Measurements from ENCODE around the gene KCNK6. TPM values are rescaled to one million over a fixed set of nuclear protein-coding genes. Genes with fewer than 3 reads are reported as not detected.

KCNK6 gene
- total RNA-seq, 1 donor from 2014 or later, result 2.7 TPM

- no peaks in the 10 kb centered on the region for H3K9me3 Mint-ChIP-seq (ENCODE audit: unreplicated experiment)
- no peak for DNase-seq
- no peak overlapping the region for H3K27ac Mint-ChIP-seq (ENCODE audit: unreplicated experiment)
- H3K36me3 Mint-ChIP-seq (ENCODE audit: unreplicated experiment), result no peaks in the 10 kb centered on the region
- H3K27me3 Mint-ChIP-seq (ENCODE audit: unreplicated experiment), result peaks cover 2% of the 10 kb centered on the region
- H3K4me1 Mint-ChIP-seq (ENCODE audit: low read depth, unreplicated experiment), result peaks cover 21% of the 10 kb centered on the region
- TF ChIP-seq, protein P1, sequence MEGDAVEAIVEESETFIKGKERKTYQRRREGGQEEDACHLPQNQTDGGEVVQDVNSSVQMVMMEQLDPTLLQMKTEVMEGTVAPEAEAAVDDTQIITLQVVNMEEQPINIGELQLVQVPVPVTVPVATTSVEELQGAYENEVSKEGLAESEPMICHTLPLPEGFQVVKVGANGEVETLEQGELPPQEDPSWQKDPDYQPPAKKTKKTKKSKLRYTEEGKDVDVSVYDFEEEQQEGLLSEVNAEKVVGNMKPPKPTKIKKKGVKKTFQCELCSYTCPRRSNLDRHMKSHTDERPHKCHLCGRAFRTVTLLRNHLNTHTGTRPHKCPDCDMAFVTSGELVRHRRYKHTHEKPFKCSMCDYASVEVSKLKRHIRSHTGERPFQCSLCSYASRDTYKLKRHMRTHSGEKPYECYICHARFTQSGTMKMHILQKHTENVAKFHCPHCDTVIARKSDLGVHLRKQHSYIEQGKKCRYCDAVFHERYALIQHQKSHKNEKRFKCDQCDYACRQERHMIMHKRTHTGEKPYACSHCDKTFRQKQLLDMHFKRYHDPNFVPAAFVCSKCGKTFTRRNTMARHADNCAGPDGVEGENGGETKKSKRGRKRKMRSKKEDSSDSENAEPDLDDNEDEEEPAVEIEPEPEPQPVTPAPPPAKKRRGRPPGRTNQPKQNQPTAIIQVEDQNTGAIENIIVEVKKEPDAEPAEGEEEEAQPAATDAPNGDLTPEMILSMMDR (IDR thresholded peaks at IDR 0.05; ENCODE audit: partially characterized antibody, unreplicated experiment), result no peak
- H3K4me3 Mint-ChIP-seq (ENCODE audit: unreplicated experiment), result no peak overlapping the region
Observed at GRCh38 chr19:38287604-38288003, 32.0 kb upstream of the KCNK6 start.

DNA sequence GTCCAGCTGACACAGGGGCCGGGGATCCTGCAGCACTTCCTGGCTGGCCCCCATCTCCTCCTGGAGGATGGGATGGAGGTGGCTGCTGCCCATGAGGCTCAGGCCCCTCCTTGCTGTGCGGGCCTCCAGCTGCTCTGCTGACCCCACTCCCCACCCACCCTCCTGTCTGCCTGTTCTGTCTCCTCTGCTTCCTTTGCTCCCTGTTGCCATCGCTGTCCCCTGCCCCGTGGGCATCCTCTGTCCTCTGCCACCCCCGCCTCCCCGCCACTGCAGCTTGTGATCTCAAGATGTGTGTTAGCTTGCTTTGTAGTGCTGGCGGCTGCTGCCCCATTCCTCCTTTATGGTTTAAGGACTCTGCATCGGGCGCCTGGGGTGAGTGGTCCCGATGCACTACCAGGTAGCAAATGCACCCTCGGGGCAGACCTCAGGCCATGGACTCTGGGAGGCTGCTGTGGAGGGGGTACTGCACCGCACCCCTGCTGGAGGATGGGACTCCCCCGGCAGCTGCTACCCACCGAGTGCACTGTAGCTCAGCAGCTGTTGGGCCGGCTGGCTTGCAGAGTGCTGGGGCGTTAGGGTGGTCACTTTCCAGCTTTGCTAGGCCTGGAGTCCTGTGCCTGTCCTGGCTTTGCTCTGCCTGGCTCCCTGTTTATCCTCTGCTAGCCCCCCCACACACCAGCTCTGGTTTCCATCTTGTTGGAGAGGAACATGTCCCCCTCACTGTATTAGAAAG lies 31.4 kb upstream of the KCNK6 start:
- no peak overlapping the region for H3K27ac Mint-ChIP-seq (ENCODE audit: unreplicated experiment)
- no peak for DNase-seq
- peaks cover 27% of the 10 kb centered on the region for H3K4me1 Mint-ChIP-seq (ENCODE audit: low read depth, unreplicated experiment)
- TF ChIP-seq, protein P1 (IDR thresholded peaks at IDR 0.05; ENCODE audit: partially characterized antibody, unreplicated experiment), result no peak
- peaks cover 2% of the 10 kb centered on the region for H3K9me3 Mint-ChIP-seq (ENCODE audit: unreplicated experiment)
- peaks cover 2% of the 10 kb centered on the region for H3K27me3 Mint-ChIP-seq (ENCODE audit: unreplicated experiment)
- H3K36me3 Mint-ChIP-seq (ENCODE audit: unreplicated experiment), result no peaks in the 10 kb centered on the region
- H3K4me3 Mint-ChIP-seq (ENCODE audit: unreplicated experiment), result no peak overlapping the region

GRCh38 chr19:38289955-38290354 lies 29.7 kb upstream of the KCNK6 start:
- Mint-ChIP-seq H3K27ac (ENCODE audit: unreplicated experiment) (no peak overlapping the region), H3K36me3 (ENCODE audit: unreplicated experiment) (no peaks in the 10 kb centered on the region), H3K4me1 (ENCODE audit: low read depth, unreplicated experiment) (peaks cover 27% of the 10 kb centered on the region), H3K27me3 (ENCODE audit: unreplicated experiment) (peaks cover 2% of the 10 kb centered on the region), H3K4me3 (ENCODE audit: unreplicated experiment) (no peak overlapping the region), H3K9me3 (ENCODE audit: unreplicated experiment) (peaks cover 2% of the 10 kb centered on the region)
- DNase-seq, result no peak
- TF ChIP-seq, protein P1 (IDR thresholded peaks at IDR 0.05; ENCODE audit: partially characterized antibody, unreplicated experiment), result no peak

GRCh38 chr19:38290631-38291147 lies 29.0 kb upstream of the KCNK6 start:
- peaks cover 25% of the 10 kb centered on the region for H3K4me1 Mint-ChIP-seq (ENCODE audit: low read depth, unreplicated experiment)
- peaks cover 2% of the 10 kb centered on the region for H3K27me3 Mint-ChIP-seq (ENCODE audit: unreplicated experiment)
- no peak for DNase-seq
- no peaks in the 10 kb centered on the region for H3K36me3 Mint-ChIP-seq (ENCODE audit: unreplicated experiment)
- no peak overlapping the region for H3K4me3 Mint-ChIP-seq (ENCODE audit: unreplicated experiment)
- no peak overlapping the region for H3K27ac Mint-ChIP-seq (ENCODE audit: unreplicated experiment)
- H3K9me3 Mint-ChIP-seq (ENCODE audit: unreplicated experiment), result peaks cover 2% of the 10 kb centered on the region
- TF ChIP-seq, protein P1 (IDR thresholded peaks at IDR 0.05; ENCODE audit: partially characterized antibody, unreplicated experiment), result no peak

GRCh38 chr19:38291855-38292254 lies 27.8 kb upstream of the KCNK6 start:
- TF ChIP-seq, protein P1 (IDR thresholded peaks at IDR 0.05; ENCODE audit: partially characterized antibody, unreplicated experiment), result no peak

More at GRCh38 chr19:38291855-38292254, 27.8 kb upstream of the KCNK6 start:
- Mint-ChIP-seq H3K27ac (ENCODE audit: unreplicated experiment) (peak overlapping the region; percentile 24), H3K4me3 (ENCODE audit: unreplicated experiment) (peak overlapping the region; percentile 13), H3K36me3 (ENCODE audit: unreplicated experiment) (no peaks in the 10 kb centered on the region), H3K9me3 (ENCODE audit: unreplicated experiment) (peaks cover 2% of the 10 kb centered on the region), H3K27me3 (ENCODE audit: unreplicated experiment) (peaks cover 2% of the 10 kb centered on the region), H3K4me1 (ENCODE audit: low read depth, unreplicated experiment) (peaks cover 16% of the 10 kb centered on the region)
- DNase-seq, result no peak
